HepG2 (cell line): Measurements from ENCODE around the gene ITGB1. TPM values are rescaled to one million over a fixed set of nuclear protein-coding genes. Genes with fewer than 3 reads are reported as not detected.

ENCODE experiments used
- ATAC-seq: fragments of 200-7000 bp; cut with Tn5 transposase; 3 replicates; pipeline ENCODE4 v1.9.1; 2020; ENCODE audit warnings: mild to moderate bottlenecking, moderate library complexity
- BruUV-seq: library from RNA; stranded (reverse); fragments of 400-500 nt; replicated peaks from 2 replicates; lab custom pipeline; 2021; lab: Mats Ljungman, UMichigan
- CTCF ChIA-PET: fragments of 300-600 bp; formaldehyde crosslinking; extraction: SDS; loops from one replicate; lab custom pipeline; 2021; ENCODE audit warnings: low total read pairs, inconsistent platforms, low intra/inter-chr PET ratio; lab: Yijun Ruan, JAX
- POLR2A ChIA-PET: fragments of 350-600 bp; sonication (Branson Sonifier 250); formaldehyde crosslinking; loops from one replicate; lab custom pipeline; 2020; ENCODE audit warnings: antibody characterized with exemption, inconsistent platforms; lab: Yijun Ruan, JAX
- DNase-seq: peaks from one replicate; pipeline ENCODE4 v3.0.0-alpha.2; 2015; ENCODE audit warnings: low spot score
- FAIRE-seq: peaks from 3 replicates; lab custom pipeline; 2011; peaks lifted over from hg19 to GRCh38; lab: Jason Lieb, UNC
- H2AFZ ChIP-seq: one replicate; pipeline ENCODE4 v1.6.1; 2011; ENCODE audit warnings: low read length, inconsistent platforms
- H3K27ac ChIP-seq: fragments of 300-600 bp; 3 replicates; pipeline ENCODE4 v1.8.0; 2011; ENCODE audit warnings: mixed run types, mild to moderate bottlenecking, mixed read lengths, low read length, inconsistent platforms; ENCODE audit not compliant: insufficient read depth; ENCODE audit errors: extremely low read length
- H3K27me3 ChIP-seq, 2 experiments: fragments of 200-600 bp in 1 of 2; 2 replicates in 1 of 2; 3 replicates in 1 of 2; pipeline versions ENCODE4 v1.6.0 to v1.8.0; 2011; ENCODE audit warnings: low read length in 2 of 2, mild to moderate bottlenecking in 2 of 2, moderate library complexity in 2 of 2, inconsistent platforms in 1 of 2; ENCODE audit not compliant: insufficient read depth in 2 of 2, control insufficient read depth in 1 of 2
- H3K36me3 ChIP-seq, 2 experiments: fragments of 200-600 bp in 1 of 2; replicated peaks in 1 of 2; 2 replicates in 1 of 2; 3 replicates in 1 of 2; pipeline versions ENCODE4 v1.5.1 to v1.8.0; 2011; ENCODE audit warnings: low read length in 2 of 2, inconsistent platforms in 1 of 2; ENCODE audit not compliant: insufficient read depth in 2 of 2, control insufficient read depth in 1 of 2
- H3K4me1 ChIP-seq: 2 replicates; pipeline ENCODE4 v1.5.1; 2012; ENCODE audit warnings: low read length, inconsistent platforms; ENCODE audit not compliant: insufficient read depth
- H3K4me2 ChIP-seq: 2 replicates; pipeline ENCODE4 v1.6.0; 2011; ENCODE audit warnings: low read depth, low read length, inconsistent platforms
- H3K4me3 ChIP-seq, 3 experiments: fragments of 200-600 bp in 1 of 3; sonication (generic), shearing (Covaris generic) in 1 of 3; replicated peaks in 1 of 3; 2 replicates each; pipeline ENCODE4 v1.5.1; 2011 to 2016; ENCODE audit warnings: low read length in 3 of 3, inconsistent platforms in 2 of 3, low read depth in 2 of 3, mild to moderate bottlenecking in 2 of 3, control low read depth in 1 of 3, mixed read lengths in 1 of 3; ENCODE audit not compliant: insufficient read depth in 1 of 3
- H3K79me2 ChIP-seq: one replicate; pipeline ENCODE4 v1.6.1; 2011; ENCODE audit warnings: low read length, inconsistent platforms; ENCODE audit not compliant: insufficient read depth
- H3K9ac ChIP-seq: 2 replicates; pipeline ENCODE4 v1.6.0; 2011; ENCODE audit warnings: mild to moderate bottlenecking, low read depth, low read length, inconsistent platforms; ENCODE audit not compliant: insufficient read depth
- H3K9me3 ChIP-seq: 2 replicates; pipeline ENCODE4 v1.5.1; 2012; ENCODE audit warnings: mild to moderate bottlenecking, low read length
- H4K20me1 ChIP-seq: 2 replicates; pipeline ENCODE4 v1.6.0; 2011; ENCODE audit warnings: inconsistent platforms, mild to moderate bottlenecking, low read length, moderate library complexity; ENCODE audit not compliant: insufficient read depth
- CHD2 ChIP-seq: IDR thresholded peaks from 2 replicates; pipeline ENCODE4 v1.6.1; 2011; ENCODE audit warnings: low read depth, low read length, improper control_type of control experiment
- PTBP1 ChIP-seq: fragments of 200-400 bp; formaldehyde crosslinking; IDR thresholded peaks from 2 replicates; pipeline ENCODE4 v1.6.1; 2018; ENCODE audit warnings: low read length, low read depth; ENCODE audit not compliant: poor library complexity, severe bottlenecking
- RNF2 ChIP-seq: fragments of 450-650 bp; conservative IDR thresholded peaks from 2 replicates; pipeline ENCODE4 v1.6.1; 2016; ENCODE audit warnings: low read depth
- SKI ChIP-seq: fragments of 450-650 bp; IDR thresholded peaks from one replicate; pipeline ENCODE4 v1.6.1; 2018; ENCODE audit warnings: mild to moderate bottlenecking; ENCODE audit not compliant: partially characterized antibody
- SOX5 ChIP-seq: IDR thresholded peaks from 2 replicates; pipeline ENCODE4 v1.6.1; 2016; ENCODE audit warnings: borderline replicate concordance
- YEATS2 ChIP-seq: sonication (generic); formaldehyde crosslinking; IDR thresholded peaks from 2 replicates; pipeline ENCODE4 v1.4.0; 2020; ENCODE audit warnings: missing genetic modification reagents, borderline replicate concordance
- ZNF121 ChIP-seq: sonication (generic); formaldehyde crosslinking; IDR thresholded peaks from 2 replicates; pipeline ENCODE4 v1.5.0; 2020; ENCODE audit warnings: mild to moderate bottlenecking, missing genetic modification reagents
- ZNF224 ChIP-seq: sonication (generic); formaldehyde crosslinking; IDR thresholded peaks from 2 replicates; pipeline ENCODE4 v1.5.0; 2020; ENCODE audit warnings: mild to moderate bottlenecking, missing genetic modification reagents
- ZNF577 ChIP-seq: sonication (generic); formaldehyde crosslinking; IDR thresholded peaks from 2 replicates; pipeline ENCODE4 v1.4.0; 2020; ENCODE audit warnings: mild to moderate bottlenecking, low read depth, missing genetic modification reagents, borderline replicate concordance
- ZNF674 ChIP-seq: sonication (generic); formaldehyde crosslinking; IDR thresholded peaks from 2 replicates; pipeline ENCODE4 v1.5.0; 2020; ENCODE audit warnings: low read depth, mild to moderate bottlenecking, missing genetic modification reagents
- WGBS: methylation state at CpG from one replicate; pipeline ENCODE4 v1.1.6; 2017; ENCODE audit warnings: low lambda C conversion rate; 5-methylcytosine and 5-hydroxymethylcytosine counted together
- in situ Hi-C: cut with HindIII; loops from 2 replicates; pipeline ENCODE4 v1.10.0; 2017; ENCODE audit warnings: low pct_unique_long_range_greater_than_20kb; ENCODE audit not compliant: extremely low pct_ligation_motif_present
- intact Hi-C: fragments of 100-400 bp; cut with micrococcal nuclease; formaldehyde crosslinking; loops from one replicate; pipeline ENCODE4 v1.10.0; 2022; ENCODE audit not compliant: unreplicated experiment
- polyA plus RNA-seq, 8 experiments: library from polyadenylated mRNA; depleted of rRNA in 3 of 8; stranded (reverse) in 7 of 8; unstranded in 1 of 8; fragments of >200 nt; fragmentation: Illumina TruSeq in 4 of 8; extraction: Trizol in 4 of 8; gene quantifications; 2 replicates each; pipeline versions ENCODE4 v1.2.1 to v1.2.3, GENCODE V29; 2011 to 2016; ENCODE audit warnings: low read depth in 4 of 8, missing spikeins in 1 of 8, mixed read lengths in 1 of 8; ENCODE audit not compliant: insufficient read depth in 1 of 8
- total RNA-seq, 5 experiments: library from RNA; depleted of rRNA; stranded (reverse); fragments of >200 nt; fragmentation: Illumina TruSeq; extraction: Trizol; gene quantifications; 2 replicates each; pipeline ENCODE4 v1.2.3, GENCODE V29; 2016; ENCODE audit warnings: low read depth in 1 of 5
- TF ChIP-seq, protein P1 (sequence below): IDR thresholded peaks from 2 replicates; pipeline ENCODE4 v1.6.1; 2016; ENCODE audit warnings: low read depth

Gene ITGB1
- total and polyA plus RNA-seq, 2 of the 13 experiments (the other 11 are each of a cell fraction or from before 2014, with no cell fraction given), result 190 to 204 TPM

DNA sequence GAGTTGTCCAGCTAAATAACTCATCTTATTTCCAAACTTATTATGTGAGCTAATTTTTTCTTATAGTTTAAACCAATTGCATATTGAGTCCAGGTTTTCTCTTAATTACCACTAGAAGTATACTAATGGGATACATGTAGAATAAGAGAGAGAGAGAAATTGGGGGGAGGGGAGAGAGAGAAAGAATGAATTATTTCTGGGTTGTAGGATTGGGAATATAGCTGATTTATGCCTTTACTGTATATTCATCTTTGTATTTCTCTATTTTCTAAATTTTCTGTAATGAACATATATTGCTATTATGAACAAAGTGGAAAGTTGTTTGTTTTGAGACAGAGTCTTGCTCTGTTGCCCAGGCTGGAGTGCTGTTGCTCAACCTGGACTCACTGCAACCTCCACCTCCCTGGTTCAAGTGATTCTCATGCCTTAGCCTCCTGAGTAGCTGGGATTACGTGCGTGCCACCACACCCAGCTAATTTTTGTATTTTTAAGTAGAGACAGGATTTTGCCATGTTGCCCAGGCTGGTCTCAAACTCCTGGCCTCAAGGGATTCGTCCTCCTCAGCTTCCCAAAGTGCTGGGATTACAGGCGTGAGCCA, 26.1 kb upstream of the ITGB1 start (continued):
- TF ChIP-seq ZNF577 (CRISPR knock-in tag) (no peak), ZNF121 (peak; percentile 97), ZNF674 (CRISPR knock-in tag) (no peak), SOX5 (CRISPR knock-in tag) (no peak), ZNF224 (CRISPR knock-in tag) (no peak), PTBP1 (no peak)
- TF ChIP-seq, all 625 proteins: peak for 6

GRCh38 chr10:32982911-32983909, 25.2 kb upstream of the ITGB1 start:
- peak overlapping the region; percentile 80; the same call in 1 of the 2 replicates for H3K9ac ChIP-seq
- TF ChIP-seq RNF2 (no peak), CHD2 (no peak), SKI (no peak), YEATS2 (CRISPR knock-in tag) (no peak)
- TF ChIP-seq, protein P1, sequence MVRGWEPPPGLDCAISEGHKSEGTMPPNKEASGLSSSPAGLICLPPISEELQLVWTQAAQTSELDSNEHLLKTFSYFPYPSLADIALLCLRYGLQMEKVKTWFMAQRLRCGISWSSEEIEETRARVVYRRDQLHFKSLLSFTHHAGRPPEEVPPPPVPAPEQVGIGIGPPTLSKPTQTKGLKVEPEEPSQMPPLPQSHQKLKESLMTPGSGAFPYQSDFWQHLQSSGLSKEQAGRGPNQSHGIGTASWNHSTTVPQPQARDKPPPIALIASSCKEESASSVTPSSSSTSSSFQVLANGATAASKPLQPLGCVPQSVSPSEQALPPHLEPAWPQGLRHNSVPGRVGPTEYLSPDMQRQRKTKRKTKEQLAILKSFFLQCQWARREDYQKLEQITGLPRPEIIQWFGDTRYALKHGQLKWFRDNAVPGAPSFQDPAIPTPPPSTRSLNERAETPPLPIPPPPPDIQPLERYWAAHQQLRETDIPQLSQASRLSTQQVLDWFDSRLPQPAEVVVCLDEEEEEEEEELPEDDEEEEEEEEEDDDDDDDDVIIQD (CRISPR knock-in tag), result no peak; the same call in 1 of the 2 replicates

More at GRCh38 chr10:32982911-32983909, 25.2 kb upstream of the ITGB1 start:
- intact Hi-C loops (loop anchor here (2.0 to 5.0 kb wide), 2 partner anchors 41 to 604 kb away; no protein-coding TSS in a partner anchor), in situ Hi-C loops (no loop called here)
- ATAC-seq, result peak; percentile 67
- H3K4me1 ChIP-seq, result peaks cover 55% of the 10 kb centered on the region
- DNase-seq, result peak; percentile 77
- peak overlapping the region; percentile 12 to 45 (median 24); a peak in 3 of 6 replicates for H3K4me3 ChIP-seq
- WGBS, result 13% methylated on average over 4 of the region's 4 CpGs
- no peaks in the 10 kb centered on the region for H3K9me3 ChIP-seq
- H3K27me3 ChIP-seq, result no peaks in the 10 kb centered on the region; a peak in 1 of 5 replicates
- no peaks in the 10 kb centered on the region for H4K20me1 ChIP-seq
- H3K27ac ChIP-seq, result peak overlapping the region; percentile 71
- H3K36me3 ChIP-seq, result no peaks in the 10 kb centered on the region
- no peak overlapping the region for H2AFZ ChIP-seq
- ChIA-PET CTCF (no interaction called here), POLR2A (interaction anchor here (1.3 to 4.8 kb wide), 5 partner anchors 12 to 45 kb away, joined by 3 to 47 read pairs (median 9); partner anchors contain the start of gene ITGB1)
- BruUV-seq, result no TSS peak
- no peaks in the 10 kb centered on the region for H3K79me2 ChIP-seq
- peak; percentile 62 for FAIRE-seq
- H3K4me2 ChIP-seq, result peak overlapping the region; percentile 98
